K562 (cell line): ENCODE results near the gene WIPF3. TPM values are rescaled to one million over a fixed set of nuclear protein-coding genes. Genes with fewer than 3 reads are reported as not detected.

Experiments used
- ADNP ChIP-seq: fragments of 200-800 bp; sonication (Bioruptor generic); IDR thresholded peaks from 2 replicates; pipeline ENCODE4 v1.6.1; 2016; ENCODE audit warnings: missing genetic modification characterization, missing compliant biosample characterization
- ATF1 ChIP-seq, 2 experiments: fragments of 450-650 bp in 1 of 2; IDR thresholded peaks; 2 replicates each; pipeline ENCODE4 v1.6.1; 2016; ENCODE audit warnings: missing compliant biosample characterization in 1 of 2, missing genetic modification characterization in 1 of 2
- CREB1 ChIP-seq, 2 experiments: sonication (generic) in 1 of 2; formaldehyde crosslinking in 1 of 2; IDR thresholded peaks; 2 replicates each; pipeline versions ENCODE4 v1.6.1 to v1.8.0; 2012 to 2022; ENCODE audit warnings: inconsistent platforms in 1 of 2, mild to moderate bottlenecking in 1 of 2, missing genetic modification reagents in 1 of 2, moderate library complexity in 1 of 2
- EHMT2 ChIP-seq: fragments of 450-650 bp; IDR thresholded peaks from 2 replicates; pipeline ENCODE4 v1.6.1; 2018; ENCODE audit warnings: antibody characterized with exemption
- HDAC1 ChIP-seq, 2 experiments: fragments of 450-650 bp; IDR thresholded peaks; 2 replicates each; pipeline ENCODE4 v1.6.1; 2016 to 2017; ENCODE audit warnings: inconsistent platforms in 1 of 2, mild to moderate bottlenecking in 1 of 2, moderate library complexity in 1 of 2
- MTA3 ChIP-seq: fragments of 450-650 bp; formaldehyde crosslinking; IDR thresholded peaks from 2 replicates; pipeline ENCODE4 v1.6.1; 2017; ENCODE audit warnings: mild to moderate bottlenecking, borderline replicate concordance
- MYC ChIP-seq, 2 experiments: fragments of 250-450 bp in 1 of 2; sonication (Bioruptor Pico) in 1 of 2; IDR thresholded peaks; 2 replicates each; pipeline versions ENCODE4 v1.5.1 to v1.6.1; 2012 to 2021; ENCODE audit warnings: low read depth in 2 of 2, borderline replicate concordance in 1 of 2, improper control_type of control experiment in 1 of 2, low read length in 1 of 2, mild to moderate bottlenecking in 1 of 2, moderate library complexity in 1 of 2
- RAD21 ChIP-seq, 2 experiments: fragments of 250-450 bp in 1 of 2; fragments of 450-650 bp in 1 of 2; sonication (Bioruptor Pico) in 1 of 2; formaldehyde crosslinking in 1 of 2; IDR thresholded peaks in 1 of 2; conservative IDR thresholded peaks in 1 of 2; 2 replicates each; pipeline versions ENCODE4 v1.4.0 to v1.8.0; 2020 to 2022; ENCODE audit warnings: mild to moderate bottlenecking in 2 of 2, moderate library complexity in 1 of 2
- RAD51 ChIP-seq: fragments of 450-650 bp; IDR thresholded peaks from 2 replicates; pipeline ENCODE4 v1.7.1; 2016; ENCODE audit warnings: low read depth, mild to moderate bottlenecking, borderline replicate concordance
- RBM22 ChIP-seq: fragments of 200-400 bp; formaldehyde crosslinking; IDR thresholded peaks from 2 replicates; pipeline ENCODE4 v1.6.1; 2018; ENCODE audit warnings: low read length, low read depth; ENCODE audit not compliant: poor library complexity, severe bottlenecking
- TCF3 ChIP-seq: sonication (generic); formaldehyde crosslinking; IDR thresholded peaks from 2 replicates; pipeline ENCODE4 v1.4.0; 2020; ENCODE audit warnings: mild to moderate bottlenecking, missing genetic modification reagents
- ZNF316 ChIP-seq: fragments of 450-650 bp; IDR thresholded peaks from 2 replicates; pipeline ENCODE4 v1.6.1; 2016
- polyA plus RNA-seq, 8 experiments: library from polyadenylated mRNA; depleted of rRNA in 4 of 8; stranded (reverse) in 5 of 8; unstranded in 3 of 8; fragments of >200 nt; fragmentation: Nextera tagmentation in 2 of 8; fragmentation: Illumina TruSeq in 1 of 8; extraction: Ambion mirVana in 2 of 8; extraction: Trizol in 1 of 8; gene quantifications; 2 replicates each; pipeline versions ENCODE4 v1.2.1 to v1.2.3, GENCODE V29; 2011 to 2014; ENCODE audit warnings: inconsistent platforms in 1 of 8, missing spikeins in 1 of 8
- total RNA-seq, 7 experiments: library from RNA; depleted of rRNA in 6 of 7; stranded (reverse); fragments of >200 nt in 6 of 7; fragmentation: Illumina TruSeq in 2 of 7; extraction: Trizol in 2 of 7; gene quantifications; 2 replicates each; pipeline versions ENCODE4 v1.2.1 to v1.2.3, GENCODE V29; 2011 to 2021; ENCODE audit warnings: low replicate concordance in 1 of 7
- TF ChIP-seq, protein P1 (sequence below), 2 experiments: fragments of 450-650 bp; conservative IDR thresholded peaks; 2 replicates each; pipeline ENCODE4 v1.6.1; 2017; ENCODE audit warnings: mild to moderate bottlenecking in 2 of 2, moderate library complexity in 2 of 2
- TF ChIP-seq, protein P2 (sequence below): fragments of 250-450 bp; sonication (Bioruptor Pico); IDR thresholded peaks from 2 replicates; pipeline ENCODE4 v1.4.0; 2020; ENCODE audit warnings: mild to moderate bottlenecking, moderate library complexity
- TF ChIP-seq, protein P3 (sequence below): IDR thresholded peaks from 2 replicates; pipeline ENCODE4 v1.6.1; 2011; ENCODE audit not compliant: insufficient read length; ENCODE audit errors: extremely low read depth
- TF ChIP-seq, protein P4 (sequence below): sonication (generic); formaldehyde crosslinking; IDR thresholded peaks from 2 replicates; pipeline ENCODE4 v1.8.0; 2022; ENCODE audit warnings: missing genetic modification reagents, mild to moderate bottlenecking, moderate library complexity, borderline replicate concordance

WIPF3 gene
- total and polyA plus RNA-seq, 9 of the 15 experiments (the other 6 are each of a cell fraction or from before 2014, with no cell fraction given): 0.18 to 3.2 (median 1.7) TPM

DNA sequence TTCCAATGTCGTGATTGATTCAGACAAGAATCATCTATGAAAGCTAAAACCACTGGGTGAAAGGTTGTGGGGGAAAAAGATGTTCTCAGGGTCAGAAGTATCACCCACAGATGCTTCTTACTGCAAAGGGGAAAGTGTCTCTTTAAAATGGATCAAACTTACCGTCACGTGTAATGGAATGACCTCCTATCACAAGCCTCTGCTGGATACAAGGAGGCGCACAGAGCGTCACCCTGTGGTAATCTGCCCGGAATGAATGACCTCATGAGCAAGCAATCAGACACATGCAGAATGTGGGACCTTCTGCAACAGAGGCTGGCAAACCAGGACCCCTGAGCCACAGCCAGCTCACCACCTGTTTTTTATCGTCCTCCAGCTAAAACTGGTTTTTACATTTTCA lies 33.0 kb downstream of the WIPF3 start (continued):
- TF ChIP-seq MTA3: no peak
- TF ChIP-seq, protein P1, sequence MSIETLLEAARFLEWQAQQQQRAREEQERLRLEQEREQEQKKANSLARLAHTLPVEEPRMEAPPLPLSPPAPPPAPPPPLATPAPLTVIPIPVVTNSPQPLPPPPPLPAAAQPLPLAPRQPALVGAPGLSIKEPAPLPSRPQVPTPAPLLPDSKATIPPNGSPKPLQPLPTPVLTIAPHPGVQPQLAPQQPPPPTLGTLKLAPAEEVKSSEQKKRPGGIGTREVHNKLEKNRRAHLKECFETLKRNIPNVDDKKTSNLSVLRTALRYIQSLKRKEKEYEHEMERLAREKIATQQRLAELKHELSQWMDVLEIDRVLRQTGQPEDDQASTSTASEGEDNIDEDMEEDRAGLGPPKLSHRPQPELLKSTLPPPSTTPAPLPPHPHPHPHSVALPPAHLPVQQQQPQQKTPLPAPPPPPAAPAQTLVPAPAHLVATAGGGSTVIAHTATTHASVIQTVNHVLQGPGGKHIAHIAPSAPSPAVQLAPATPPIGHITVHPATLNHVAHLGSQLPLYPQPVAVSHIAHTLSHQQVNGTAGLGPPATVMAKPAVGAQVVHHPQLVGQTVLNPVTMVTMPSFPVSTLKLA (conservative IDR thresholded peaks at IDR 0.05): peak in 1 of 2 experiments; percentile 40; a peak in 1 of 4 replicates
- peak; percentile 23 to 64; a peak in 3 of 4 replicates for TF ChIP-seq RAD21 (CRISPR knock-in tag; conservative IDR thresholded peaks at IDR 0.05 in 1 of 2, IDR thresholded peaks at IDR 0.05 in 1 of 2)
- no peak for TF ChIP-seq RBM22
- TF ChIP-seq, protein P2, sequence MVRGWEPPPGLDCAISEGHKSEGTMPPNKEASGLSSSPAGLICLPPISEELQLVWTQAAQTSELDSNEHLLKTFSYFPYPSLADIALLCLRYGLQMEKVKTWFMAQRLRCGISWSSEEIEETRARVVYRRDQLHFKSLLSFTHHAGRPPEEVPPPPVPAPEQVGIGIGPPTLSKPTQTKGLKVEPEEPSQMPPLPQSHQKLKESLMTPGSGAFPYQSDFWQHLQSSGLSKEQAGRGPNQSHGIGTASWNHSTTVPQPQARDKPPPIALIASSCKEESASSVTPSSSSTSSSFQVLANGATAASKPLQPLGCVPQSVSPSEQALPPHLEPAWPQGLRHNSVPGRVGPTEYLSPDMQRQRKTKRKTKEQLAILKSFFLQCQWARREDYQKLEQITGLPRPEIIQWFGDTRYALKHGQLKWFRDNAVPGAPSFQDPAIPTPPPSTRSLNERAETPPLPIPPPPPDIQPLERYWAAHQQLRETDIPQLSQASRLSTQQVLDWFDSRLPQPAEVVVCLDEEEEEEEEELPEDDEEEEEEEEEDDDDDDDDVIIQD (CRISPR knock-in tag): no peak
- no peak for TF ChIP-seq ADNP (tag)
- TF ChIP-seq ZNF316: no peak
- TF ChIP-seq RAD51: peak; percentile 47; the same call in 1 of the 2 replicates
- TF ChIP-seq, protein P3, sequence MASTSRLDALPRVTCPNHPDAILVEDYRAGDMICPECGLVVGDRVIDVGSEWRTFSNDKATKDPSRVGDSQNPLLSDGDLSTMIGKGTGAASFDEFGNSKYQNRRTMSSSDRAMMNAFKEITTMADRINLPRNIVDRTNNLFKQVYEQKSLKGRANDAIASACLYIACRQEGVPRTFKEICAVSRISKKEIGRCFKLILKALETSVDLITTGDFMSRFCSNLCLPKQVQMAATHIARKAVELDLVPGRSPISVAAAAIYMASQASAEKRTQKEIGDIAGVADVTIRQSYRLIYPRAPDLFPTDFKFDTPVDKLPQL: no peak
- TF ChIP-seq HDAC1 (IDR thresholded peaks at IDR 0.05): no peak
- peak; percentile 46; the same call in 1 of the 2 replicates for TF ChIP-seq TCF3 (CRISPR knock-in tag)
- TF ChIP-seq CREB1 (IDR thresholded peaks at IDR 0.05): peak; percentile 57
- peak; percentile 39; the same call in 1 of the 2 replicates for TF ChIP-seq CREB1 (CRISPR knock-in tag; IDR thresholded peaks at IDR 0.05)
- TF ChIP-seq, protein P4, sequence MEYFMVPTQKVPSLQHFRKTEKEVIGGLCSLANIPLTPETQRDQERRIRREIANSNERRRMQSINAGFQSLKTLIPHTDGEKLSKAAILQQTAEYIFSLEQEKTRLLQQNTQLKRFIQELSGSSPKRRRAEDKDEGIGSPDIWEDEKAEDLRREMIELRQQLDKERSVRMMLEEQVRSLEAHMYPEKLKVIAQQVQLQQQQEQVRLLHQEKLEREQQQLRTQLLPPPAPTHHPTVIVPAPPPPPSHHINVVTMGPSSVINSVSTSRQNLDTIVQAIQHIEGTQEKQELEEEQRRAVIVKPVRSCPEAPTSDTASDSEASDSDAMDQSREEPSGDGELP (CRISPR knock-in tag): no peak
- no peak for TF ChIP-seq MYC (IDR thresholded peaks at IDR 0.05; ENCODE audit: low read depth, low read length)
- no peak for TF ChIP-seq MYC (CRISPR knock-in tag; IDR thresholded peaks at IDR 0.05; ENCODE audit: borderline replicate concordance, low read depth)
- no peak for TF ChIP-seq ATF1 (CRISPR knock-in tag; IDR thresholded peaks at IDR 0.05)
- TF ChIP-seq ATF1 (tag; IDR thresholded peaks at IDR 0.05): 0 out of 2 replicates have a peak, but pooled peaks have one; percentile 29
- no peak for TF ChIP-seq EHMT2
